NCI-H82 treated with DMSO at 0.1 percent for 48 hours (cell line): ENCODE measurements around the gene TAGLN.

Experiments used
- DNase-seq: peaks from one replicate; lab custom pipeline; 2025; ENCODE audit not compliant: unreplicated experiment; lab: John Stamatoyannopoulos, UW

Gene TAGLN

GRCh38 chr11:117212697-117213355 lies 13.7 kb downstream of the TAGLN start:
- no peak for DNase-seq

DNA sequence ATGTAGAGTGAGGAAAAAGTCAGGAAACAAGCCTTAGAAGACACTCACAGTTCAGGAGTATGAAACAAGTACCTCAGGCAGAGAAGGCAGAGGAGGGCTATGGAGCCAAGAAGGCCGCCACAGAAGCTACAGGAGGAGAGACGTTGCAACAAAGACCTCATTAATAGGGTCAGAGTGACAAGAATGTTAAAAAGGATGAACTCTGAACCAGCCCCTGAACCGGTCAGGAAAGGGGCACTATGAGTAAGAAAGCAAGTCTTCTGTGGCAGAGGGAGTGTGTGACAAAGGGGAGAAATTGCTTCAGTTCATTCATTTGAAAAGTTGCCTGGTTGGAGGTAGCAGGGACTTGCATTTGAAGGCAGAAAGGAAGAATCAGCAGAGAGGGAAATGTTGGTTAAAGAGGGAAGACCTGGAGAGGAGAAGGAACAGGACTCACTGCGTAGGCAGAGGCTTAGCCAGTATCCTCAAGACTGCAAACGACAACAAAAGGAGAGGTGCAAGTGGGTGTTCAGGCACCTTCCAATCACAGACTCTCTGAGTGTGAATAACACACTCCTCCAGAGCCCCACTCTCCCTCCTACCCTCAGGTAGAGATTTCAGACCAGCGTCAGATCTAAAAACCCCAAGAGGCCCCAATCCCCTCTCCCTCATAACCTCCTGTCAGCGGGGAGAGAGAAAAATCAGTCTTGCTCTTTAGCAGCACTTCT lies 15.4 kb downstream of the TAGLN start:
- no peak for DNase-seq

DNA sequence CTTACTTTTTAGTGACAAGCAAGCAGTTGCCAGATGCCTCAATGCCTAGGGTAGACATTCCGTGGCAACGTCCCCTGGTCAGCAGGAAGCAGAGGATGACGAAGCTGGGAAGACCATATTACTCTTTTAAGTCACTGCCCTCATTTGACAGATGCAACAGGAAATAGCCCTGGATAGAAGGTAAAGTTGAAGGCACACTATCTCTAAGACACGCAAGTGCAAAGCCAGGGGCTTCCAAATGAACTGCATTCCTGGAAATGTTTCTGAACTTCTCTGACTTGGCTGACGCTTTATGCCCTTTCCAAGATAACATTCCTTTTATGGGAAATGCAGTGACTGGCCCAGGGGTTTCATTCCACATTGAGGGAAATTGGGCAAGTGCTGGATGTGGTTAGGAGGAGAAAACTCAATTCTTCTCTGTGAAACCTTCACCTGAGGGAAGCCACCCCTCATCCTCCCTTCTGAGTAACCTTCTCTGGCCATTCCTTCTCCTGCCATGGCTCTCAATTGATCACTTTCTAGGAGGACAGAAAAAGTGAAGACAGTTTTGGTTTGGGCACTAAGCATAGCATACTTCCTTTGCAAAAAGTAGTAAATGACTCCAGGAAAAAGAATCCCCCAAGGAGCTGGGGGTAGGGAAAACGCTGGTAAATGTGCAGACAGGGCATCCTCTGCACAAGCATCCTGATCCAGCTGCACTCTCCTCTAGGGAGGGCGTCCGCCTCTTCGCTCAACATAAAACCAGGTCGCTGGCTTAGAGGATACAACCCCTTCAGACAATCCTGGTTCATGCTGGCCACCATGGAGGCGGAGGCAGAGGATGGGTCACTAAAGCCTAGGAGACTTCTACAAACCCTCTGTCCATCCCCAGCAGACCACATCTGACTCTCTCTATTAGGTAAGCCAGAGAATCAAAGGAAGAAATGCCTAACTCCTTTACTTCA lies 18.2 kb downstream of the TAGLN start:
- no peak for DNase-seq

GRCh38 chr11:117218133-117218915 lies 19.2 kb downstream of the TAGLN start:
- DNase-seq = no peak

DNA sequence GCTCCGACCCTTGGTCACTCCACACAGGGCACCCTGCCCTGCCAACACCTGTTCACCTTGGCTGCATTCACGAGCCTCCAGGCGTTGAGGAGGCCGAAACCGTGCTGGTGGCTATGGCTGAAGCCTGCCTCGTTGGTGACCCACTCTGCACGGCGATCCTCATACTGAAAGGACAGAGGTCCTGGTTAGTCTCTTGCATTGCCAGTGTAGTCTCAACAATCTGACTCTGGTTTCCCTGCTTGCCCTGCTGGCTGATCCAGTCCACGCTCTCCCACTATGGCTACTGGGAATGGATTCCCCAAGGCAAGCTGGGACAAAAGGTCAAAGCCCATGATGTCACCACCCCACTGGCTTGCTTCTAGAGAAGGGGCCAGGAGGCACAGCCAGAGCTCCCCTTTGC lies 19.8 kb downstream of the TAGLN start:
- DNase-seq = no peak

DNA sequence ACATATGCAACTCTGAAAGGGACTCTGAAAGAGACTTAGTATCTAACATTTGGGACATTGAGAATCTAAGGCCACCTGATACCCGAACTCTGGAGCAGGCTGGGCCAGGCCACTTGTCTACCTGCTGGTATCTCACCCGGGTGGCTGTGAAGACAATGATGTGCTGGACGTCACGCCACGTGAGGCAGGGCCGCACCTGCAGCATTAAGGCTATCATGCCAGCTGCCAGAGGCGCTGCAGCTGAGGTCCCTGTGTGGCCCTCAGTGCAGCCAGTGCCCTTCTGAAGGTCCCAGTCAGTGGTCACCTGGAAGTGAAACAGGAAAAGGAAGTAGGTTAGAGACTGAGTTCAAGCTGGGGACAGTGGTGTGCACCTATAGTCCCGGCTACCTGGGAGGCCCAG lies 20.3 kb downstream of the TAGLN start:
- no peak for DNase-seq

GRCh38 chr11:117219995-117220394 lies 20.8 kb downstream of the TAGLN start:
- no peak for DNase-seq

DNA sequence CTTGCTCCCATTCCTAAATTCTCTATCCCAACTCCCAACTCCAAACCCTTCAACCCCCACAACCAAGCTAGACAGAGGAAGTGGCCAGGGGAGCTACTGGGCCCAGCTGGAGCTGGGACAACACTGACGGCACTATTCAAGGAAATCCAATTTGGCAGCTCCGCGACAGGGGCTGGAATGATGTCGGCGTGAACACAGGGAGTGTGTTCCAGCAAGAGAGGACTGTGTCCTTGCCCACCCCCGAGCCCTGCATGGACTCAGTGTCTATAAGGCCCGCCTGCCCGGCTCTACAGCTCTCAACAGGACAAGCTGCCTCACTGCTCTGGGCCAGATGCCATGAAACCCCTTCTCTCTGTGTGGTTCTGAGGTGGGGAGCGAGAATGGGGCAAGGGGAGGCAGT lies 21.4 kb downstream of the TAGLN start:
- DNase-seq = no peak

DNA sequence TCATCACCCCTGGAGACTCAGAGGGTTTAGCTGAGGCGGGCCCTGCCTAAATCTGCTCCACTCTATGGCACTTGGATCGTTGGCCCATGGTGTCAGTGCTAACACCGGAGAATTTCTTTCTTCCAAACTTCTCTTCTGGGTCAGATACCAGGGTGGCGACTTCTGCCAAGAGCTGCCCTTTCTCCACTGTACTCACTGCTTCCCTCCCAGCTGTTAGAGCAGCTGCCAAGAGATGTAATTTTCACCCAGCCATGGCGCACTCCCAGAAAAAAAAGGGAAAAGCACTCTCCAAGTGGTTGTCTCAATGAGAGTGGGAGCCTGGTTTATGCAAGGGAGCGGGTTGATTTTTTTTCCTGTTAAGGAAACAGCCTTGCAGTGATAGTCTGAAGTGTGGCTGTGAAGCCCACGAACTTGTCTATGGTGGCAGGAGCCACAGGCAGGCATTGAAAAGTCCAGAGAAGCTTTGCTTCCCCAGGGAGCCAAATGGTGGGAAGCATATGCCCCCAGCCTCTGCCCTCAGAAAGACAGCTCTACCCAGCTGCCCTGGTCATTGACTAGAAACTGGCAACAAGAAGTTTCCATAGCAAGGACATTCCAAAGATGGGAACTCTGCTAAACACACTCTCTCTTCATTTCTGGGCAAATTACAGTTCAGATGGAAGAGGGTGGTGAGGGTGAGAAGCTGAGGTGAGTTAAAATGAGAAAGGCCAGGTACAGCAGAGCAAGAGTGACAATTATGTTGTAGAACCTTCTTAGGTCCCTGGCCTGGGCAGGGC lies 22.0 kb downstream of the TAGLN start:
- no peak for DNase-seq

DNA sequence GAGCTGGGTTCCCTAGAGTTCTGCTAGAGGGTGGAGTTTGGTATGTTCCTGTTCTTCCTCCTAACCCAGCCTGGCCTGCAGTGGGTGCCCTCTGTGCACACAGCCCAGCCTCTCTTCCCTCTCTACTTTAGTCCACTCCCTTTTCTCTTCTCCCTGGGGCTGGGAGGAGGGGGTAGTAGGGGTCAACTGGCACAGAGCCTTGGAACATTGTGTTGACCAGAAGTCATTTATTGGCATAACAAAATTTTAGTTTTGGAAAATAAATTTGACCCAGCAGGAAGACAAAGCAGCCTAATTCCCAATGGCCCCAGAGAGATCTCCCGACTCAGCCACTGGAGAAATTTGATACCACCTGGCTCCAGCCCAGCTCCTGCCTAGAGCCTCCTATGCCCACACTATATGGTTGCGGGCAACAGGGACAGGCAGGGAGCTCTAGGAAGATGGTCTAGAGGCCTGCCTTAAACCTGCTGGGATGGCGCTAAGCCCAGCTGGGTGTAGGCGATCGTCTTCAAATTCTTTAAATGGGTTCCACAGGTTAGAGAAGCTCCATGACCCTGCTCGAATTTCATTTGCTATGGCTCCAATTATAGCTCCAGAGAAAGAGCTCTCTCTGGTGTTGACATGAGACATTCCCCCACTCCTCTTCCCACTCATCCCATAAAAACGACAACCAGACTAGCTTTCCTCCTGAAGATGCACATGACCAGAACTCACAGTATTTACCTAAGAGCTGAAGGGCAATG lies 22.8 kb downstream of the TAGLN start:
- DNase-seq = no peak

- DNase-seq = no peak
These were observed 24.0 kb downstream of the TAGLN start for GRCh38 chr11:117222991-117223740.

DNA sequence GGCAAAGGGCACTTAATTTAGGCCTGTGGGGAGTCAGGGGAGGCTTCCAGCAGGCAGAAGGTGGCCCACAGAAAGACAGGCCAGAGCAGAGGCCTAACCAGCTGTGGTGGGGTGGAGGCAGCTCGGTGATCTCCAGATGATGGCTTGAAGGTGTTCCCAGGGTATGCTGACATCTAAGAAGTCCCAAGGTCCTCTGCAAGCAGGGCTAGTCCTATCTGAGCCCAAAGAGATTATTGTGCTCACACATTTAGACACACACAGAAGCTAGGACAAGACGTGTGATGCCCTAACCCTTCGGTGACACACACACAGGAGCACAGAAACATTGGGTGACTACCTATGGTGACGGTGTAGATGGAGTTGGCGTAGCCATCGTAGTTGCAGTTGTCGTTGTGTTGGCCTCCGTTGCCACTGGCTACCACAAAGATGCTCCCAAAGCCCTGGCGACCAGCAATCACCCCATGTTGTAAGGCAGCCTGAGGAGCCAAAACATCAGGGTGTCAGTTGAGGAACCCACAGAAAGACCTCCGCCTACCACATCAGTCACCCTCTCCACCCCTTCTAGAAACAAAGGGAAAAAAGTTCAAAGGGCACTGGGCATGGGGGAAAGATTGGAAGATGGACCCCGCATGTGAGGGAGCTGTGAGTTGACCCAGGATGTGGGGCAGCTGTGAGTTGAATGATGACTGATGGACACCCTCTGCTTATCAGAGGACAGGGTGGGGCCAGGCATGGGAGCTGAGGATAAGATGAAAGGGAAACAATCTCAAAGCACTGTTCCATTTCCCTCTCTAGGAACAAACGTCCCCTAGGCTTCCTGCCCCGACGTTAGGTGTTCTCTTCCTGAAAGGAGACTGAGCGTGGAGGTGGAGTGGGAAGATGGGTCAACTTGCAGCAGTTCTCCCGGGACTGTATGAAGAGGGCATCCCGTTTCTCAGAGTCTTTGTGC lies 24.8 kb downstream of the TAGLN start:
- no peak for DNase-seq

DNA sequence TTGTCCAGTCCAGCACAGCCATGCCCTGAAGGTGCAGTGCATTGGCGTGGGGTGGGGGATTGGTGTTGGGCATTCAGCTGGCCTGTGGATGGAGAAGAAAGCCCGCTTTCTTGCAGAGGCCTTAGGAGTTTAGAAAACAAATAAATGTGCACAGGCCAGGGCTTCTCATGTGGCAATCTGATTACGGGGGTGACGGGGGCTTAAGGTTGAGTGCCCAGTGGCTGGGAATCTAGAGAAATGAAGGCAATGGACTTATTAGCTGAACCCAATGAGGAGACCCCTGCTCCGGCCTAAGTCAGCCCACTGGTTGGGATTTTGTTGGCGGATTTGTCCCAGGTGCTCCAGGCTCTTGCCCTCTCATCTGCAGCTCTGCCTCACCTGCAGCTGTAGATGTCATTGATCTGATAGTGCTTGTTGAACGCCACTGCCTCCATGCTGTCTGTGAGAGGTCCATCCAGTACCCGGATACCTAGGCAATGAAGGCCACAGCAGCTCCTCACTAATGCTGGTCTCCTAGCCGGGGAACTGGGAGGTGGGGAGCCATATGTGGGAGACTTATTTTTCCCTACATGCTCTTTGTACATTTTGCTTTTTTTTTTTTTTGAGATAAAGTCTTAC lies 26.5 kb downstream of the TAGLN start:
- DNase-seq = no peak

DNA sequence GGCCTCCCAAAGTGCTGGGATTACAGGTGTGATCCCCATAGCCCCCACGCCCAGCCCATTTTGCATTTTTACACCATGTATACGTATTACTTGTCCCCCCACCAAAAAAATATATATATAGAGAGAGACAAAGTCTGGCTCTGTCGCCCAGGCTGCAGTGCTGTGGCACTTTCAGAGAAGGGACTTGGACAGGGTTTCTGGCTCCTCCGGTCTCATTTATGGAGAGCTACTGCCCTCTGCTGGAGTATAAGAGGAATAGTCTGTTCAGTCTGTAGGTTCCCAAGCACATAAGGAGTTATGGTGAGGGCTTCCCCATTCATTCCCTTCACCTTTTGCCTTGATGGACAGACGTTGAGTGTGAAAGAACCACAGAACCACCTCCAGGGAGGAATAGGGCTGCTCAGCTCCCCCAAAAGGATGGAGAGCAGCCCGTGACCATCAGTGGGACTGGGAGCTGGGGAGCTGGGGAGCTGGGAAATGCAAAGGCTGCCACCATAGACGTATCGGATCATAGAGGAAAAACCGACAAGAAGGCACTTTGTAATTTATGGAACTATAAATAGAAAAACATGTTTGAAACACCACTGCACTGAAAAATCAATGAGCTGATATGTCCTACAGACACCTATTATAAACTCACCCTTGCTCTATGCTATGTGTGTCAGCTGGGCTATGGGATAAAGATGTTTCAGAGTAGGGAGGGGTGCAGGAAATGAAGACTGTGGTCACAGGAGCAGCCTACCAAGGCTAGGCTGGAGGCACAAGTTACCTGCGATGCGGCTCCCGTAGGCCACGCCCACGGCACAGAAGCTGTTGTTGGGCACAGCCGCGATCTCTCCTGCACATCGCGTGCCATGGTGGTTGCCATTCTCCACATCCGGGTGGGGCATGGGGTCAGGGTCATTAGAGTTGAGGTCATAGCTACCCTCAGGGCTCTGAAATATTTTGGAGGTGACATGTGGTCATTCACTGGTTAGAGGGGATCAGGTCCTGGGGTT lies 27.5 kb downstream of the TAGLN start:
- DNase-seq = peak; percentile 46

- no peak for DNase-seq
These were observed 28.9 kb downstream of the TAGLN start for GRCh38 chr11:117228091-117228490.

- DNase-seq = no peak
These were observed 30.2 kb downstream of the TAGLN start for GRCh38 chr11:117229411-117229810.
